Forelimb muscle (tissue), 1 donor: ENCODE results near the gene CIB4. TPM values are rescaled to one million over a fixed set of nuclear protein-coding genes. Genes with fewer than 3 reads are reported as not detected.
"Not testable (repeated sequence)": the region's sequence is repeated elsewhere in the genome, so short reads cannot be mapped to it uniquely, and the experiment has no call there.

Experiments used
- DNase-seq: peaks from one replicate; pipeline ENCODE4 v3.0.0-alpha.2; 2013; ENCODE audit warnings: low read depth
- polyA plus RNA-seq: library from polyadenylated mRNA; unstranded; fragments of 120-200 nt; gene quantifications from one replicate; pipeline ENCODE4 v1.2.1, GENCODE V29; 2013; ENCODE audit not compliant: insufficient read length

The CIB4 gene
- polyA plus RNA-seq, 1 donor: not detected

GRCh38 chr2:26568076-26568890 is 72.9 kb downstream of the CIB4 start:
- DNase-seq: no peak

DNA sequence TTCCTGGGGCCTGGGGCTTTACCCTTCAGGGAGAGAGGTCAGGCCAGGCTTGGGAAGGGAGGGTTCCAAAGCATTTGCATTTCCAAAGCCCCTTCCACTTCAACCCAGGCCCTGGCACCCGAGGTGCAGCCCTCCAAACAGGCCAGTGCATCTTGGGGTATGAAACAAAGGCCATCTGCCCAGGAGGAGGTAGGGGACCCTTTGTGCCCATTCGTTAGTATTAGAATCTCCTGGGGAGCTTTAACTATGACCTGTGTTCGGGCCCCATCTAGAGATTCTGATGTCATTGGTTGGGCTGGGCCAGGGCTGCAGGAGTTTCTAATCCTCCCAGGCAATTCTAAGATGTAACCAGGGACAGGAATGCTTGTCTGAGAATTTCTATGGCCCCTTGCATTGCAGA is 73.6 kb downstream of the CIB4 start:
- DNase-seq: no peak

GRCh38 chr2:26566731-26567130 is 74.4 kb downstream of the CIB4 start:
- DNase-seq: not testable (repeated sequence)

- no peak for DNase-seq
Observed at GRCh38 chr2:26566081-26566375, 75.1 kb downstream of the CIB4 start.

DNA sequence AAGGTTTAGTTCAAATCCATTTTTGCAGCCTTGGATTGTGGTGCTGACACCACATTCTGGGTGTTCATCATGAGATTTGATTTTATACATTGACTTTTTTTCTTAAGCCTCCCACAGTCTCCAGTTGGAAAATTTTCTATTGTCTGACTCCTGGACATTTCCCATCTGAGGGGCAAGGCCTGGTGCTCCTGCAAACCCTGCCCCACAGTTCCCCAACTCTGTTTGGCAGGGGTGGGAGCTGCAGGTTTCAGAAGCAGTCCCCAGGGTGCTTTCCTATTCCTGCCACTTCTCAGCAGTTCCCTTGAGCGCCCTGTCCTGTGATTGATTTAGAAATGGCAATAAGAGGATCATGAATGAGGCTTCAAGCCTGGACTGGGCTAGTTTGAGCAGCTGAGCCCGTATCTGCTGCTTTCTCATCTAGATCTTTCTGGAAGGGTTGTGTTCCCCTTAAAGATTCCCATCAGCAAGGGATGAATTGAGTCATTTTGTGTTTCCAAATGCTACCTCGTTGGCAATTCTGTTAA is 77.0 kb downstream of the CIB4 start:
- DNase-seq: no peak

DNA sequence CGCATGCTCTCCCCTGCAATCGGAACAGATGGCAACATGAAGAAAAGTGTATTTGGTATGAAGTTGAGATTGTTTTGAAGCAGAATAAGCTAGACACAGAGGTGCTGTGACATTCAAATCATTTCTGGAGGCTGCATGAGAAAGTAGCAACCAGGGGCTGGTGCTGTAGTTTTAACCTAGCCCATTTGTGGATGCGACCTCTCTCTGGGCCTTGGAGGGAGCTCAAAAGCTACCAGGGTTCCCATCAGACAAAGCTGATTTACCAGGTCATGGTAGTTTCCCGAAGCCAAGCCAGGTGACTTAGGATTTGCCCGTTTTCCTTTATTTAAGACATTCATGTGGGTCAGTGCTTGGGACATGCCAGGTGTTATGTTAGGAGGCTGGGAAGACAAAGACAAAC is 77.5 kb downstream of the CIB4 start:
- no peak for DNase-seq

DNA sequence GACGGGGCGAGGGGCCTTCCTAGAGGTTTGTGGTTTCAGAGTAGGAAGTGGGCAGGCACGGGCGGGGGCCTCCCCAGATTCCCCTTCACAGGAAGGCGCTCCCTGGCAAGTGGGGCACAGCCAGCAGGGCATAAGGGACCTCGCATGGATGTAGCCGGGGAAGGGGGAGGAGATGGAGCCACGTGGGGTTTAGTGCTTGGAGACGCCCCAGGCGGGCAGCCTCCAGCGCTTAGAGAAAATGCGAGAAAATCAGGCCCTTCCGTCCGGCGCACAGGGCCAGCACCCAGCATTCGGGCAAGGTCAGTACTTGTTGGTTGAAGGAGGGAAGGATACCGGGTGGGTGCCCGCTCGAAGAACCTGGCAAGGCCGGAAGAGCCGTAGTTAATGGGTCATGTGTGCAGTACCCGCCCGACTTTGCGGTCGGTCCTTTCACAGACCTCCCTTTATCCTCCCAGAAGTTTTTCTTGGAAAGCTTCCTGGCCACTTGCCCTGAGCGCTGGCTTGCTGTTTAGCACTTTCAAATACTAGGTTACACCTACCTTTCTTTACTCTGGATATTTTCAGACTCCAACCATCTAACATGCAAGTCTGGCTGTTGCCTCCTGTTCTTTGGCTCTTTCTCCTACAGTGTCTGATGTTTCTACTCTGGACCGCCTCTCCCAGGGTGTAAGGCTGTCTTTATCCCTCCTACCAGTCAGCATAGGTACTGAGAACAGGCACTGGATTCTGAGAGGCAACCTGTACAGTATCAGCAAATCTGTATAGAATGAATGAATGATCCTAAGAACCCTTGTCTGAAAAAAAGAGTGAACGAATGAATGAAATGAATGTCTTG is 78.1 kb downstream of the CIB4 start:
- no peak for DNase-seq

GRCh38 chr2:26561918-26562810 is 79.0 kb downstream of the CIB4 start:
- DNase-seq: no peak

DNA sequence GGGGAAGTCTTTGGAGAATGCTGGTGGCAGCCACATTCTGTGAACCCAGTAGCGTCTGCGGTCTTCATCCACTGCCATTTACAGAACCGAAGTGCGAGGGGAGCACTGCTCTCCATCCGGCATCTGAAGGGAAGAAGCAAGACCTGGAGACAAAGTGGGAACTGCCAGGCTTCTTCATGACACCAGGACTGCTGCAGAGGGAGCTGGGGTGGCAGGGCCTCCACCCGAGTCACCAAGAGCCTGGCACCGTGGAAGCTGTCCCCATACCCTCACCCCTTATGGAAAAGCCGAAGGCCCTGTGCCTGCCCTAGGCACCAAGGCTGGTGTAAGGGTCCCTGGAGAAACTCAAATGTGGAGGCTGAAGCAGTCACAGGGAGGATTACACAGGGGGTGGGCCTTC is 79.8 kb downstream of the CIB4 start:
- DNase-seq: no peak

DNA sequence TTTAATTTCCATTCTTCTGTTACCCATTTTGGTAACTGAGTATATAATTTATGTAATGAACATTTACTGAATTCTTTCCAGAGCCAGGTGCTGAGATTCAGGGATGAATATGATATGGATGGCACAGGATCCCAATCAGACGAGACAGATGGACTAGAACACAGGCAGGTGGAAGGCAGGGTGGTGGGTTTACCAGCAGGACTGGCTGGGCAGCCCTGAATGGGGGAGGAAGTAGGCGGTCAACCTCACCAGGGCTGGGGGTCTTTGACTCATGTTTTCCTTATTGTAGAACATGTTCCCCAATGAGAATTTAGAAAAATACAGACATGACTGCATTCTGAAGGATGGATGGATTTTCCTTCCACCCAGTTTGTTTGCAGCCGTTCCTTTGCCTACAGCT is 80.3 kb downstream of the CIB4 start:
- no peak for DNase-seq

GRCh38 chr2:26559556-26559955 is 81.6 kb downstream of the CIB4 start:
- no peak for DNase-seq

DNA sequence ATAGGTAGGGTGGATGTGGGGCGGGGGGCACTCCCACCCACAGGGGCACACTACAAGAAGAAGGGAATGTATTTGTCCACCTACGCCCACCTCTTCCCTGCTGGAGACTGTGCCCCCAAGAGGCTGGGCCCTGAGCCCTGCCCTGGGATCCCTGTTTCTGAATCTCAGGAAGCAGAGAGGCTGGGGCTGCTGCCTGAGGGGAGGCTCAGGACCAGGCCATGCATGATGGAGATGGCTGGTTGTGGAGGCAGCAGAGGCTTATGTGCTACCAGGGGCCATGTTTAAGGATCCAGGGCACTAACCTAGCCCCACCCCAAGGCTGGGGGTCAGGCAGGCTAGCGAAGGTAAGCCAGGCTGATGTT is 82.1 kb downstream of the CIB4 start:
- no peak for DNase-seq

GRCh38 chr2:26558271-26559043 is 82.7 kb downstream of the CIB4 start:
- DNase-seq: no peak

DNA sequence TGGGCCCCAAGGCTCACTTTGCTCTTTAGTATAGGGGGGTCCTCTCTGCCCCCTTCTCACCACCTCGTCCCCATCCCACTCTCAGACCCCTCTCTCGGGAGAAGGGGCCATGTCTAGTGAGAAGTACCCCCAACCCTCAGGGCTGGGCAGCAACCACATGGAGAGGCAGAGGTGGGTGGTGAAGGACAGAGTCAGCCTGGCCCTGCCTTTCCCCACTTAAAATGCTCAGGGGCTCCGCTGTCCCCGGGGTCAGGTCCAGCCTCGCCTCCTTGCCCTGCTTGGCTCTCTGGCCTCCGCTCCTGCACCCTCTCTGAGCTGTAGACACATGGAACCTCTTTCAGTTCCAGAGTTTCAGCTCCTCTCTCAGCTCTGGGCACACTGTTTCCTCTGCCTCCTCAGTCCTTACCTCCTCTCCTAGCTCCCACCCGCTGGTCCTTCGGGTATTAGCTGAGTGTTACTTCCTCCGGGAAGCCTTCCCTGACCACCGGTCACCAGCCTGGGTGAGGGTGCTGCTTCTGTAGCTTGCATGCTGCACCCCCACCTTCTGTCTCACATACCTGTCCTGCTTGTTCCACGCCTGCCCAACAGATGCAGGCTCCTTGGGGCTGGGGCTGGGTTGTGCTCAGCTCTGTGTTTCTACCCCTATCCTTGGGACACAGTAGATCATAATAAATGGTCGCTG is 83.8 kb downstream of the CIB4 start:
- no peak for DNase-seq

GRCh38 chr2:26556309-26557243 is 84.6 kb downstream of the CIB4 start:
- no peak for DNase-seq

GRCh38 chr2:26555246-26556133 is 85.7 kb downstream of the CIB4 start:
- DNase-seq: no peak

GRCh38 chr2:26552641-26553374 is 88.4 kb downstream of the CIB4 start:
- no peak for DNase-seq
